ENCODE data around the gene CD302.
"Not testable (repeated sequence)": the region's sequence is repeated elsewhere in the genome, so short reads cannot be mapped to it uniquely, and the experiment has no call there.

Gene CD302

GRCh38 chr2:159792599-159792998 is 5.4 kb downstream of the CD302 start:
- peak in 1 of 2 experiments; percentile 28 for DNase-seq

- no peak for DNase-seq
These were observed 6.0 kb downstream of the CD302 start for GRCh38 chr2:159792036-159792435.

- no peak for DNase-seq
These were observed 7.7 kb downstream of the CD302 start for GRCh38 chr2:159790323-159790722.

GRCh38 chr2:159788253-159788652 is 9.8 kb downstream of the CD302 start:
- DNase-seq = no peak

GRCh38 chr2:159787647-159788046 is 10.4 kb downstream of the CD302 start:
- DNase-seq = not testable (repeated sequence)

- no peak for DNase-seq
These were observed 11.1 kb downstream of the CD302 start for GRCh38 chr2:159786938-159787337.

- no peak for DNase-seq
These were observed 12.8 kb downstream of the CD302 start for GRCh38 chr2:159785195-159785594.

- not testable (repeated sequence) for DNase-seq
These were observed 13.3 kb downstream of the CD302 start for GRCh38 chr2:159784744-159785143.

- no peak for DNase-seq
These were observed 14.5 kb downstream of the CD302 start for GRCh38 chr2:159783556-159783955.

GRCh38 chr2:159776321-159776720 is 21.7 kb downstream of the CD302 start:
- no peak for DNase-seq

- DNase-seq = peak in 1 of 2 experiments; percentile 39
These were observed 23.0 kb downstream of the CD302 start for GRCh38 chr2:159775021-159775420.

GRCh38 chr2:159774370-159774990 is 23.5 kb downstream of the CD302 start:
- DNase-seq = no peak

GRCh38 chr2:159773886-159774285 is 24.1 kb downstream of the CD302 start:
- no peak for DNase-seq

- no peak for DNase-seq
These were observed 24.6 kb downstream of the CD302 start for GRCh38 chr2:159773426-159773825.

- DNase-seq = no peak
These were observed 28.9 kb downstream of the CD302 start for GRCh38 chr2:159769147-159769546.

- DNase-seq = no peak
These were observed 35.9 kb downstream of the CD302 start for GRCh38 chr2:159762075-159762474.

GRCh38 chr2:159760326-159760725 is 37.7 kb downstream of the CD302 start:
- no peak for DNase-seq

GRCh38 chr2:159759577-159759976 is 38.4 kb downstream of the CD302 start:
- no peak for DNase-seq

GRCh38 chr2:159758686-159759085 is 39.3 kb downstream of the CD302 start:
- DNase-seq = no peak

- no peak for DNase-seq
These were observed 39.8 kb downstream of the CD302 start for GRCh38 chr2:159758239-159758638.

GRCh38 chr2:159755788-159756187 is 42.2 kb downstream of the CD302 start:
- peak; percentile 39 to 51 for DNase-seq

- no peak for DNase-seq
These were observed 43.0 kb downstream of the CD302 start for GRCh38 chr2:159755014-159755413.

- peak; percentile 83 to 91 for DNase-seq
These were observed 44.2 kb downstream of the CD302 start for GRCh38 chr2:159753797-159754196.

GRCh38 chr2:159750873-159751272 is 47.1 kb downstream of the CD302 start:
- DNase-seq = no peak

GRCh38 chr2:159748089-159748488 is 49.9 kb downstream of the CD302 start:
- DNase-seq = no peak
